PC-9 (cell line): ENCODE results near the gene C3.

Experiments used
- CTCF ChIP-seq: fragments of 200-600 bp; sonication (generic); conservative IDR thresholded peaks from 2 replicates; pipeline ENCODE4 v1.6.1; 2017; ENCODE audit warnings: mixed run types, antibody characterized with exemption, mild to moderate bottlenecking, moderate library complexity
- EZH2 ChIP-seq: fragments of 200-600 bp; sonication (generic); IDR thresholded peaks from 2 replicates; pipeline ENCODE4 v1.8.0; 2017; ENCODE audit warnings: antibody characterized with exemption, low read depth

- no peak for TF ChIP-seq CTCF
- TF ChIP-seq EZH2, result no peak
Measured at GRCh38 chr19:6668691-6669090, 51.8 kb downstream of the C3 start.
